ENCODE results near the gene SPATA32.
A peak's percentile ranks its signal among the peaks of the same experiment; 100 is the strongest.

Gene SPATA32

GRCh38 chr17:45246338-45246737, 15.6 kb downstream of the SPATA32 start:
- DNase-seq: no peak

DNA sequence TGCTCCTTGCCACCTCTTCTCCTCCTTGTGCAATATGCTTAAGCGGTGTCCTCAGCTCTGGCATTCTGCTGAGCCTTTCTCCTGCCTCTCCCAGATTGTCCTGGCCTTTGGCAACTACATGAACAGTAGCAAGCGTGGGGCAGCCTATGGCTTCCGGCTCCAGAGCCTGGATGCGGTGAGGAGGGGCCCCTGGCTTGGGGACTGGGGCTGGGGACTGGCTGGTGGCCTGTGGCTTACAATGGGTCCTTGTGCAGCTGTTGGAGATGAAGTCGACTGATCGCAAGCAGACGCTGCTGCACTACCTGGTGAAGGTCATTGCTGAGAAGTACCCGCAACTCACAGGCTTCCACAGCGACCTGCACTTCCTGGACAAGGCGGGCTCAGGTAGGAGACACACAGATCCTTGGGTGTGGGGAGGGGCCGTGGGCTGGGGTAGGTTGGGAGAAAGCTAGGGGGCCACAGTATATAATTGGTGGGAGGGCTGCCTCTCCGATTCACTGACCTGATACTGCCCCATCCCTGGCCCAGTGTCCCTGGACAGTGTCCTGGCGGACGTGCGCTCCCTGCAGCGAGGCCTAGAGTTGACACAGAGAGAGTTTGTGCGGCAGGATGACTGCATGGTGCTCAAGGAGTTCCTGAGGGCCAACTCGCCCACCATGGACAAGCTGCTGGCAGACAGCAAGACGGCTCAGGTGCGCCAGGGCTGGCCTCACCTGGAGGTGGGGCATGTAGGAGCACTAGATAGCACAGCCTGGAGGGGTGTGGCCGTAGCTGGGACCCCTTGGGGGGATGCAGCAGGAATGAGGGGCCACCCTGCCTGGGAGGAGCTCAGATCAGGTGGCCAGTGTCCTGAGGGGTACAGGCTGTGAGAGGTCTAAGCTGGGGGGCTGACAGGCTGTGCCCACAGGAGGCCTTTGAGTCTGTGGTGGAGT, 16.9 kb downstream of the SPATA32 start:
- no peak for DNase-seq

GRCh38 chr17:45243750-45244149, 18.1 kb downstream of the SPATA32 start:
- no peak for DNase-seq

DNA sequence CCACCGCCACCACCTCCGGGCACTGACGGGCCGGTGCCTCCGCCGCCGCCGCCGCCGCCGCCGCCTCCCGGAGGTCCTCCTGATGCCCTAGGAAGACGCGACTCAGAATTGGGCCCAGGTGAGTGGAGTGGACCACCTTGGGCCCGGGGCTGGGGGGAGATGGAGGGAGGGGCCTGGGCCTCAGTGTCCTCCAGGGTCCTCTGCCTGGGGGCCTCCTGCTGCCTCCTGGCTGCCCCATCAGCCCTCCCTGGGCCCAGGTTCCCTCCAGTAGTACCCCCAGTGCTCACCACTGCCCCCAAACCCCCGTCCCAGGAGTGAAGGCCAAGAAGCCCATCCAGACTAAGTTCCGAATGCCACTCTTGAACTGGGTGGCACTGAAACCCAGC, 19.9 kb downstream of the SPATA32 start:
- DNase-seq: no peak

- no peak for DNase-seq
Measured at GRCh38 chr17:45241328-45242028, 20.4 kb downstream of the SPATA32 start.

- DNase-seq: no peak
Measured at GRCh38 chr17:45240905-45241327, 21.0 kb downstream of the SPATA32 start.

DNA sequence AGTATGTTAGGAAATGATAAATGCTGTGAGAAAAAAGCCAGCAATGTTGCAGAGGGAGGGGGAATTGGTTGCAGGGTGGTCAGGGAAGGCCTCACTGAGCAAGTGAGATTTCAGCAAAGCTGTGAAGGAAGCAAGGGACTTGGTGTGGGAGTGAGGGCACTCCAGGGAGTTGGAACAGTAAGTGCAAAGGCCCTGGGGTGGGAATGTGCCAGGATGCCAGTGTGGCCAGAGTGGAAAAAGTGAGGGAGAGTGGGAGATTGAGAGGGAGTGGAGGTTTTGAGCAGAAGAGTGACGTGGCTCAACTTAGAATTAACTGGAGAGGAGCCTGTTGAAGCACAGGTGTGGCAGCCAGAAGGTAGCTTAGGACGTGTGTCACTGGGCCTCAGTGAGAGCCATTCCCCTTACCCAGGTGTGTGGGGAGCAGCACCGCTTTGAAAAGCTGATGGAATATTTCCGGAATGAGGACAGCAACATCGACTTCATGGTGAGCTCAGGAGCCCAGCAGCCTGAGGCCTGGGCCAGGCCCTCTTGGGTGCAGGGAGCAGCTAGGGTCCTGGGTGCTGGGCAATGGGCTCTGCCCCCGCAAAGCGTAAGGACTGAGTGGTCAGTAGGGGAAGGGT, 23.6 kb downstream of the SPATA32 start:
- DNase-seq: no peak

- no peak for DNase-seq
Measured at GRCh38 chr17:45237686-45238085, 24.2 kb downstream of the SPATA32 start.

GRCh38 chr17:45236282-45236606, 25.6 kb downstream of the SPATA32 start:
- DNase-seq: no peak

GRCh38 chr17:45235416-45236281, 26.2 kb downstream of the SPATA32 start:
- peak; percentile 63 for DNase-seq

GRCh38 chr17:45234641-45235415, 27.1 kb downstream of the SPATA32 start:
- DNase-seq: no peak

- no peak for DNase-seq
Measured at GRCh38 chr17:45233423-45233924, 28.4 kb downstream of the SPATA32 start.

DNA sequence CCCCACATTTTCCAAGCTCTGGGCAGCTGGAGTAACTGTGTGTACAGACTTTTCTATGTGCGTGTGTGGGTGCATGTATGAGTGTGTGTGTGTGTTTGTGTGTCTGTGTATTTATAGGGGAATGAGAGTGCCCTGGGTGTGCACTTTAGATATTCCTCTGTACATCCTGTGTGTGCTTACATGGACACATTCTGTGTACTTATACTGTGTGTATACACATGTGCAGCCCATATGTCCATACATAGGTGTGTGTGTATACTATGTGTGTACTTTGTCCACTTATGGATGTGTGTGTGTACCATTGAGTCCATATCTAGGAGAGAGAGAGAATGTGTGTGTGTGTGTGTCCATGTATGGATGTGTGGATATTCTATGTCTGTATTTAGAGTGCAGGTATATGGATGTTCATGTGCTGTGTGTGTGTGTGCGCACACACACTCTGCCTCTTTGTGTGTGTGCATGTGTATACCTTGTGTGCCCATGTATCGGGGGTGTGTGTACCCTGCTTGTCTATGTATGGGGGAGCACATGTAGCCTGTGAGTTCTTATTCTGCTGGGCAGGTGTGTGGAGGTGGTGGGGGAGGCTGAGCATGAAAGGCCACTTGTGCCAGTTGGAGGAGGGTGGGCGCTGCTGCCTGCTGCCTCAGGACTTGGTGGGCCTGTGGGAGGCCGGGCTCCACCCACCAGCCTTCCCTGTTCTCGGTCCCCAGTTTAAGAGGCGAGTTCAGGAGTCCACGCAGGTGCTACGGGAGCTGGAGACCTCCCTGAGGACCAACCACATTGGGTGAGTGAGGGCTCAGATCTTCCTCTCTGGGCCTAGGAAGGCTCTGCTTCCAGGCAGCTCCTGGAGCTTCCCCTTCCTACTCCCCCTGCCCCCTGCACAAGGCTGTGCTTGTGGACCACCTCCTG, 29.1 kb downstream of the SPATA32 start:
- no peak for DNase-seq

GRCh38 chr17:45231481-45232116, 30.3 kb downstream of the SPATA32 start:
- no peak for DNase-seq

DNA sequence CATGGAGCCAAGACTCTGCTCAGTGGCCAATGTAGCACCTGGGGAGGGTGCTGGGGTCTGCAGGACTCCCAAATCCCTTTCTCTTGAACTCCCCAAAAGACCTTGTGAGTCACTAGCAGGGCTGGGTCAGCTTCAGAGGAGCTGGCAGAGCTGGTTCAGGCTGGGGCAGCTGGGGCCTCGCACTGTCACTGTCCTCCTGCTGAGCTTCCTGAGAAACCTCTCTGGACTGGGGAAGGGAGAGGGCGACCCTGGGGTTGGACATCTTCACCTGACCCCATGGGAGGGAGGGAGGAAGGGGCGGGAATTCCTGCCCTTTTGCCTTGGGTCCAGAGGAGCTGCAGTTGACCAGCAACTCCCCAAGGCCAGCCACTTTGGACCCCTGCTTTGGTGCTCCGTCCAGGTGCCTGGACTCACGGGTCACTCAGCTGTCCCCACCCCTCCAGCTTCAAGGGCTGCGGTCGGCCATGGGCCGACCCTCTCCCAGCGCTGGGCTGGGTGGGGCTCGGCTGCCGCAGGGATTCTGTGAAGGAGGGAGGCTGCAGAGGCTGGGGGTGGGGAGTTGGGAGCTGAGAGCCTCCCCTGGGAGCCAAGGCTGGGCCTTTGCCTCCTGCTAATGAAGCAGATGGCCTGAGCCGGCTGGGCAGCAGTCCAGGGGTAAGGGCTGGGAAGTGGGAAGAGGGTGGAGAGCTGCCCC, 31.0 kb downstream of the SPATA32 start:
- no peak for DNase-seq

GRCh38 chr17:45230410-45230786, 31.5 kb downstream of the SPATA32 start:
- no peak for DNase-seq

DNA sequence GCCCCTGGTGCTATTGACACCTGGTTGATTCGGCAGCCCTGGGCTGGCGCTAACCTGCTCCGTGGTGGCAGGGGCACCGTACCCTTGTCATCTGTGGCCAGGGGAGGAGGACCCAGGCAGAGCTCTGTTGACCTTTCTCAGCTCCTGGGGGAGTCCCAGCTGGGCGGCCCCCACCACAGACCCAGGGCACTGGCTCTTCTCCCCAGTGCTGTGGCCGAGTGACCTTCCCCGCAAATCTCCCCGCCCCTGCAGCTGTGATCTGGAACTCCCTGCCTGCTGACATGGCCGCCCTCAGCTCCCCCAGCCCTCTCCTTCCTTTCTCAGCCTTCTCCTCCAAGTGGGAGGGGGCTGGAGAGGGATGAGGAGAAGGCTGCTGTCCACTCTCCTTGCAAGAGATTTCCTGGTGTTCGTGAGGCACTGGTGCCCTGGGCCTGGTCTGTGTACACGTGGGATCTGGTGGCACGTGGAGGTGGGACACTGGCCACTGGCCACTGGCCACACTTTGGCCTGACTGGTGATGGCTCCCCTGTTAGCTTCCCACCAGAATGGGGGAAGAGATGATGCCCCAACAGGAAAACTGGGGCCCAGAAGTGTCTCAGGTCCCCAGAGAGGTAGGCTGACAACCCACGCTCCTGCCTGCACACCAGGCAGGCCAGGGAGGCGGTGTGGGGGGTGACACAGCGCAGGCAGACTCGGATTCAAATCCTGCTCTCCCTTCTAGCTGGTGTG, 32.0 kb downstream of the SPATA32 start:
- no peak for DNase-seq

GRCh38 chr17:45228763-45229539, 32.9 kb downstream of the SPATA32 start:
- DNase-seq: peak; percentile 44

Data from midbrain (tissue), 1 donor.